ENCODE measurements around the gene GGCT.
"Not testable (repeated sequence)": the region's sequence is repeated elsewhere in the genome, so short reads cannot be mapped to it uniquely, and the experiment has no call there.

GGCT gene

GRCh38 chr7:30491417-30491816 is 13.2 kb downstream of the GGCT start:
- no peaks in the 10 kb centered on the region for H3F3A ChIP-seq (ENCODE audit: low read depth)
- H3K9me2 ChIP-seq (replicated peaks; ENCODE audit: low read depth, low read length): no peaks in the 10 kb centered on the region
- H3K9ac ChIP-seq (ENCODE audit: low read depth, low read length, poor library complexity, severe bottlenecking): no peak overlapping the region
- no peaks in the 10 kb centered on the region for H4K20me1 ChIP-seq (ENCODE audit: insufficient read depth, low read length, poor library complexity, severe bottlenecking)
- H2AFZ ChIP-seq (ENCODE audit: low read length): no peak overlapping the region
- H3K4me2 ChIP-seq (ENCODE audit: low read depth, low read length, poor library complexity, severe bottlenecking): no peak overlapping the region
- TF ChIP-seq CTCF (conservative IDR thresholded peaks at IDR 0.05; ENCODE audit: low read length) (no peak), EZH2phosphoT487 (IDR thresholded peaks at IDR 0.05; ENCODE audit: borderline replicate concordance) (no peak)
- H3K4me3 ChIP-seq (ENCODE audit: low read length, poor library complexity, severe bottlenecking): no peak overlapping the region
- no peaks in the 10 kb centered on the region for H3K4me1 ChIP-seq (ENCODE audit: insufficient read depth, low read length, poor library complexity, severe bottlenecking)
- peaks cover 3% of the 10 kb centered on the region; the same call in 1 of the 2 replicates for H3K36me3 ChIP-seq (ENCODE audit: insufficient read depth, low read length)
- H3K9me3 ChIP-seq (ENCODE audit: insufficient read depth, low read depth, low read length): peaks cover 7% of the 10 kb centered on the region
- H3K27me3 ChIP-seq (ENCODE audit: insufficient read depth, low read length, poor library complexity, severe bottlenecking): no peaks in the 10 kb centered on the region
- no peaks in the 10 kb centered on the region for H3K79me2 ChIP-seq (ENCODE audit: insufficient read depth, low read length)

- Histone ChIP-seq H2AFZ (ENCODE audit: low read length) (no peak overlapping the region), H3F3A (ENCODE audit: low read depth) (no peaks in the 10 kb centered on the region), H3K4me3 (ENCODE audit: low read length, poor library complexity, severe bottlenecking) (no peak overlapping the region), H3K36me3 (ENCODE audit: insufficient read depth, low read length) (no peaks in the 10 kb centered on the region), H3K79me2 (ENCODE audit: insufficient read depth, low read length) (no peaks in the 10 kb centered on the region), H3K9me3 (ENCODE audit: insufficient read depth, low read depth, low read length) (peaks cover 7% of the 10 kb centered on the region), H3K9ac (ENCODE audit: low read depth, low read length, poor library complexity, severe bottlenecking) (no peak overlapping the region), H3K4me2 (ENCODE audit: low read depth, low read length, poor library complexity, severe bottlenecking) (no peak overlapping the region), H3K4me1 (ENCODE audit: insufficient read depth, low read length, poor library complexity, severe bottlenecking) (no peaks in the 10 kb centered on the region), H4K20me1 (ENCODE audit: insufficient read depth, low read length, poor library complexity, severe bottlenecking) (no peaks in the 10 kb centered on the region), H3K9me2 (replicated peaks; ENCODE audit: low read depth, low read length) (no peaks in the 10 kb centered on the region), H3K27me3 (ENCODE audit: insufficient read depth, low read length, poor library complexity, severe bottlenecking) (no peaks in the 10 kb centered on the region)
- no peak for TF ChIP-seq CTCF (conservative IDR thresholded peaks at IDR 0.05; ENCODE audit: low read length)
- no peak for TF ChIP-seq EZH2phosphoT487 (IDR thresholded peaks at IDR 0.05; ENCODE audit: borderline replicate concordance)
These were observed 17.3 kb downstream of the GGCT start for GRCh38 chr7:30487371-30487770.

GRCh38 chr7:30485667-30486066 is 19.0 kb downstream of the GGCT start:
- Histone ChIP-seq H3K79me2 (ENCODE audit: insufficient read depth, low read length) (no peaks in the 10 kb centered on the region), H3K36me3 (ENCODE audit: insufficient read depth, low read length) (no peaks in the 10 kb centered on the region), H3K9me3 (ENCODE audit: insufficient read depth, low read depth, low read length) (no peaks in the 10 kb centered on the region), H3K4me2 (ENCODE audit: low read depth, low read length, poor library complexity, severe bottlenecking) (no peak overlapping the region), H3K4me1 (ENCODE audit: insufficient read depth, low read length, poor library complexity, severe bottlenecking) (no peaks in the 10 kb centered on the region), H3K4me3 (ENCODE audit: low read length, poor library complexity, severe bottlenecking) (no peak overlapping the region), H3K27me3 (ENCODE audit: insufficient read depth, low read length, poor library complexity, severe bottlenecking) (no peaks in the 10 kb centered on the region), H3K9ac (ENCODE audit: low read depth, low read length, poor library complexity, severe bottlenecking) (no peak overlapping the region), H4K20me1 (ENCODE audit: insufficient read depth, low read length, poor library complexity, severe bottlenecking) (no peaks in the 10 kb centered on the region), H2AFZ (ENCODE audit: low read length) (no peak overlapping the region), H3F3A (ENCODE audit: low read depth) (no peaks in the 10 kb centered on the region), H3K9me2 (replicated peaks; ENCODE audit: low read depth, low read length) (no peaks in the 10 kb centered on the region)
- TF ChIP-seq EZH2phosphoT487 (IDR thresholded peaks at IDR 0.05; ENCODE audit: borderline replicate concordance) (no peak), CTCF (conservative IDR thresholded peaks at IDR 0.05; ENCODE audit: low read length) (no peak)

- H3F3A ChIP-seq (ENCODE audit: low read depth); H4K20me1 ChIP-seq (ENCODE audit: insufficient read depth, low read length, poor library complexity, severe bottlenecking): not testable (repeated sequence)
- H3K4me1 ChIP-seq (ENCODE audit: insufficient read depth, low read length, poor library complexity, severe bottlenecking): peaks cover 24% of the 10 kb centered on the region
These were observed 23.2 kb downstream of the GGCT start for GRCh38 chr7:30481416-30481815.

More at GRCh38 chr7:30481416-30481815, 23.2 kb downstream of the GGCT start:
- H3K9ac ChIP-seq (ENCODE audit: low read depth, low read length, poor library complexity, severe bottlenecking); H3K9me3 ChIP-seq (ENCODE audit: insufficient read depth, low read depth, low read length); H3K4me3 ChIP-seq (ENCODE audit: low read length, poor library complexity, severe bottlenecking); H3K4me2 ChIP-seq (ENCODE audit: low read depth, low read length, poor library complexity, severe bottlenecking); H3K9me2 ChIP-seq (replicated peaks; ENCODE audit: low read depth, low read length); H3K27me3 ChIP-seq (ENCODE audit: insufficient read depth, low read length, poor library complexity, severe bottlenecking); H3K79me2 ChIP-seq (ENCODE audit: insufficient read depth, low read length); H2AFZ ChIP-seq (ENCODE audit: low read length); H3K36me3 ChIP-seq (ENCODE audit: insufficient read depth, low read length): not testable (repeated sequence)

Measured in Loucy (cell line).